ENCODE measurements around the gene PLCB3.

- TF ChIP-seq POLR2A (IDR thresholded peaks at IDR 0.05) (peak; percentile 87 to 94), CTCF (IDR thresholded peaks at IDR 0.05) (peak in 1 of 4 experiments; percentile 11), POLR2AphosphoS5 (IDR thresholded peaks at IDR 0.05) (peak; percentile 93 to 97 (median 96))
These were observed 66.8 kb downstream of the PLCB3 start, which contains the start of gene PRDX5 for GRCh38 chr11:64317961-64318765.

Data from sigmoid colon (tissue), 4 donors.